Aorta (tissue), 5 donors: ENCODE measurements around the gene CFDP1. TPM values are rescaled to one million over a fixed set of nuclear protein-coding genes. Genes with fewer than 3 reads are reported as not detected.

Source experiments
- ATAC-seq: fragments of 200-7000 bp; cut with Tn5 transposase; one replicate; pipeline ENCODE4 v1.9.1; 2022; ENCODE audit warnings: moderate library complexity; ENCODE audit not compliant: low FRiP score
- DNase-seq, 2 donors: peaks; one replicate each; pipeline ENCODE4 v3.0.0-alpha.2; 2020
- H3K27ac ChIP-seq, 2 donors: one replicate each; pipeline ENCODE4 v1.5.1; 2013; ENCODE audit warnings: low read length in 2 of 2, mild to moderate bottlenecking in 2 of 2, moderate library complexity in 2 of 2, control low read depth in 1 of 2, inconsistent platforms in 1 of 2, low read depth in 1 of 2
- H3K27me3 ChIP-seq, 2 donors: one replicate each; pipeline ENCODE4 v1.6.1; 2013; ENCODE audit warnings: control low read depth in 1 of 2, low read length in 1 of 2, mild to moderate bottlenecking in 1 of 2, moderate library complexity in 1 of 2; ENCODE audit not compliant: insufficient read depth in 2 of 2, control insufficient read depth in 1 of 2
- H3K36me3 ChIP-seq, 2 donors: one replicate each; pipeline ENCODE4 v1.6.1; 2013; ENCODE audit warnings: control low read depth in 1 of 2, low read length in 1 of 2, mild to moderate bottlenecking in 1 of 2; ENCODE audit not compliant: insufficient read depth in 2 of 2, control insufficient read depth in 1 of 2
- H3K4me1 ChIP-seq, 2 donors: one replicate each; pipeline ENCODE4 v1.6.1; 2013; ENCODE audit warnings: low read length in 2 of 2, control low read depth in 1 of 2, mild to moderate bottlenecking in 1 of 2, moderate library complexity in 1 of 2; ENCODE audit not compliant: insufficient read depth in 2 of 2, control insufficient read depth in 1 of 2
- H3K4me3 ChIP-seq, 2 donors: one replicate each; pipeline ENCODE4 v1.5.1; 2013; ENCODE audit warnings: low read length in 2 of 2, control low read depth in 1 of 2, mild to moderate bottlenecking in 1 of 2
- H3K9me3 ChIP-seq: one replicate; pipeline ENCODE4 v1.6.1; 2013; ENCODE audit warnings: mild to moderate bottlenecking, low read length; ENCODE audit not compliant: control insufficient read depth
- WGBS, 2 donors: extraction: QIAGEN DNeasy Blood & Tissue Kit; methylation state at CpG; one replicate each; pipeline ENCODE4 v1.1.7; 2013; 5-methylcytosine and 5-hydroxymethylcytosine counted together
- intact Hi-C, 2 donors: fragments of 100-400 bp; cut with DNase I; formaldehyde crosslinking; loops; one replicate each; pipeline versions ENCODE4 v1.14.2 to v1.15.0; 2022
- polyA plus RNA-seq, 2 donors: library from polyadenylated mRNA; stranded (reverse); fragments of 200-250 nt; gene quantifications; one replicate each; pipeline ENCODE4 v1.2.3, GENCODE V29; 2013
- total RNA-seq, 2 donors: library from RNA; stranded (reverse); fragmentation: NEBNext Ultra II Directional; extraction: Animal tissue kit (Norgen Biotek cat#: 25700); gene quantifications; one replicate each; pipeline ENCODE4 v1.2.1, GENCODE V29; 2021
- donor health status: healthy with polysubstance abuse.
- donor health status: Bipolar disorder and iron deficiency.
- donor health status: DM: no; HTN: no; CAD: no.
- donor health status: DM: no; HTN: no; CAD: no.
- donor health status: DM: yes; HTN: yes; CAD: no.

The CFDP1 gene
- total and polyA plus RNA-seq, 4 donors, result 52.8 to 111 (median 57.5) TPM

DNA sequence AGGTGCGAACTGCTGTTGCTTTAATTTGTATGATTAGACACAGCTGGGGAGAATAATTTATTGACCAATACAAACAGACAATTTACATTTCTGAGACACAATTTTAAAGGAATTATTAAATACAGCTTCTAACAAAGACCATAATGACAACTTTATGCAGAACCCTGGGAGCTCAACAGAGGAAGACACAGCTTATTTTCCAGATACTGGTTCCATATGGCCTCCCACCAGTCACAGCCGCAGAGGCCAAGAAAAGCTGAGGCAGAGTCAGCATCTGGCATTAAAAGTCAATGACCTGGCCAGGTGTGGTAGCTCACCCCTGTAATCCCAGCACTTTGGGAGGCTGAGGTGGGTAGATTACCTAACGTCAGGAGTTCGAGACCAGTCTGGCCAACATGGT lies 115.8 kb downstream of the CFDP1 start:
- 92% methylated on average over 4 of the region's 4 CpGs for WGBS, 2 donors
- Histone ChIP-seq H3K4me1 (peaks cover 0 to 10% of the 10 kb centered on the region in 2 donors), H3K27me3 (no peaks in the 10 kb centered on the region), H3K36me3 (no peaks in the 10 kb centered on the region), H3K4me3 (no peak overlapping the region), H3K27ac (no peak overlapping the region), H3K9me3 (no peaks in the 10 kb centered on the region)
- DNase-seq (no peak), ATAC-seq (no peak)
- intact Hi-C loops, result no loop called here

DNA sequence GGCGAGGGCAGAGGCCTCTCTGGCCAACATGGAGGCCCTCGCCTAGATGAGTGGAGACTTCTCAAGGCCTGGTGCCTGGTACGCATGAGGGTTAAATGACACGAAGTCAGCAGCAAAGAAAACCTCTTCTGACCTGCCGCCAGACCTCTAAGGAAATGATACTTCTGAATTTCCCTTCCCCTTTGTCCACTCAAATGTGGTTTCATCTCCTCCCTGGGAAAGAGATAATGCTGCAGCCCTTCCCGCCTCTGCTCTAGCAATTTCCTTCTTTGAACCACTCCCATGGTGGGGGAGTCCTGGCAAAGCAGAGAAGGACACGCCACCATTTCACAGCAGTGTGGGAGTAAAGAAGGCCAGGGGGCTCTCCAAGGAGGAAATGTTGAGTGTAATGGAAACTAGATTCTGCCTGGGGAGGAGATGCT lies 116.2 kb downstream of the CFDP1 start:
- intact Hi-C loops, result no loop called here
- no peaks in the 10 kb centered on the region for H3K36me3 ChIP-seq
- no peaks in the 10 kb centered on the region for H3K9me3 ChIP-seq
- DNase-seq (no peak), ATAC-seq (no peak)
- H3K27ac ChIP-seq, result no peak overlapping the region
- 88 to 93% methylated on average over 7 of the region's 7 CpGs for WGBS, 2 donors
- no peaks in the 10 kb centered on the region for H3K27me3 ChIP-seq
- peaks cover 0 to 12% of the 10 kb centered on the region in 2 donors for H3K4me1 ChIP-seq
- H3K4me3 ChIP-seq, result no peak overlapping the region

DNA sequence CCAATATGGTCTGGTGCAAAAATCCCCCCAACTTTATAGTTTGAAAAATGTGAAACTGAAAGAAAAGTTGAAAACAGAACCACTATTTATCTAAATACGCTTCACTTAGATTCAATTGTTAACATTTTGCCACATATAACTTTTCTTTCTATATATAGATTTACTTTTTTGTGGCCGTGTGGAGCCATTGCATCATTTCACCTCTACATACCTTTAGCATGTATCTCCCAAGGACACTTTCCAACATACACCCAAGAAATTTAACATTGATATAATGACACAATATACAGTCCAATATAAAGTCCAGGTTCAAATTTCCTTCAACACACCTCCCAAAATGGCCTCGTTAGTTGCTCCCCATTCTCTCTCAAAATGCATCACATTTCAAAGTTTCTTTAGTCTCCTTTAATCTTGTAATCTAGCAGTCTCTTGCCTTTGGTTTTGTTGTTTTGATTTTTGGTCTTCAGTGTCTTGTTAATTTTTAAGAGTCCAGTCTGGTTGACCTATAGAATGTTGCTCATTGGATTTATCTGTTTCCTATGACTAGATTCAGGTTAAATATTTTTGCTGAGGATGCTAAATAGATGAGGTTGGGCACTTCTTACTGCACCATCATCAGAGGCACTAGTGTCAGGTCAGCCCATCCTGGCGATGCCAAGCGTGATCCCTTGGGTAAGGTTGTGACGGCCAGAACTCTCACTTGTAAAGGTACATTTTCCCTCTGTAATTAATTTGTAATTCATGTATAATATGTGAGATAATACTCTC lies 117.6 kb downstream of the CFDP1 start:
- Histone ChIP-seq H3K27me3 (no peaks in the 10 kb centered on the region), H3K4me3 (no peak overlapping the region), H3K4me1 (peaks cover 3 to 23% of the 10 kb centered on the region in 2 donors), H3K27ac (no peak overlapping the region), H3K36me3 (no peaks in the 10 kb centered on the region), H3K9me3 (no peaks in the 10 kb centered on the region)
- no peak for ATAC-seq
- 96% methylated on average over 6 of the region's 6 CpGs for WGBS, 2 donors
- no peak for DNase-seq
- intact Hi-C loops, result no loop called here

DNA sequence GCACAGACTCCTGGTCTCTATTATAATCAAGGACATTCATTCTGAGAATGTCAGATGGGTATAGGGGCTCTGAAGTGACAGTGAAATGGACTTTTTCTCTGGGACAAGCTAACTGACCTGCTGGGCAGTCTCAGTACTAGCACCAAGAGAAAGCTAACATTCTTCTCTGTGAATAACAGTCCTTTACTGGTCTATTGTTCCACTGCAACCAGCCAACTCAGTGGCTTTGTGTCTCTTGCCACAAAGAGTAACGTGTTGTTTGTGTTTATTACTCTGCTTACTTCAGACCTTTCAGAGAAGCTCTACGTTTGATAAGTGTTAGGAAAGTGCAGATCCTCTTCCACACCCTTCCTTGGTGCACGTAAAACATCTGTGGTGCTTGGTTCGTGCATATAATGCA lies 120.4 kb downstream of the CFDP1 start:
- Histone ChIP-seq H3K4me3 (no peak overlapping the region), H3K9me3 (no peaks in the 10 kb centered on the region), H3K27me3 (no peaks in the 10 kb centered on the region), H3K36me3 (no peaks in the 10 kb centered on the region), H3K27ac (peak overlapping the region in 1 of 2 donors; percentile 17), H3K4me1 (peaks cover 3 to 14% of the 10 kb centered on the region in 2 donors)
- intact Hi-C loops, result loop anchor here in 1 of 2 donors (5.0 kb wide), 1 partner anchor 74 kb away; no protein-coding TSS in a partner anchor
- no peak for DNase-seq
- 79 to 85% methylated on average over 4 of the region's 4 CpGs for WGBS, 2 donors
- no peak for ATAC-seq

DNA sequence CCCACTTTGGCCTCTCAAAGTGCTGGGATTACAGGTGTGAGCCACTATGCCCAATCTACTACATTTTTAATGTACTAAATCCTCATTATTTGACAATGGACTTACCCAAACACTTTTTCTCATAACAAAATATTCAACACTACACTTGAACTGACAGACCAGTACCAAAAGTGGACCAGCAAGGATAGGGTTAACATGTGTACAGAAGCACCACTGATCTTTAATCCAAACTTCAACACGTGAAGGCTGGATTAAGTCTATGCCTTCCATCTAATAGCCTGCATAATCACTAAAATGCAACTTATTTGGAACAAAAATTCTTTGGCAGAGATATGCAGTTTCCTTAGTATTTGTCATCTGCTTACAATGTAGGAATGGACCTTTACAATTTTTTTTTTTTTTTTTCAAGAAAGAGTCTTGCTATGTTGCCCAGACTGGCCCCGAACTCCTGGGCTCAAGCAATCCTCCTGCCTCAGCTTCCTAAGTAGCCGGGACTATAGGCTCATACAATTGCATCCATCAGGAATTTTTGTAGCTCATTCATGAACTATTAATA lies 121.8 kb downstream of the CFDP1 start:
- H3K27ac ChIP-seq, result peak overlapping the region; percentile 76 to 82
- 12 to 15% methylated on average over 3 of the region's 3 CpGs for WGBS, 2 donors

DNA sequence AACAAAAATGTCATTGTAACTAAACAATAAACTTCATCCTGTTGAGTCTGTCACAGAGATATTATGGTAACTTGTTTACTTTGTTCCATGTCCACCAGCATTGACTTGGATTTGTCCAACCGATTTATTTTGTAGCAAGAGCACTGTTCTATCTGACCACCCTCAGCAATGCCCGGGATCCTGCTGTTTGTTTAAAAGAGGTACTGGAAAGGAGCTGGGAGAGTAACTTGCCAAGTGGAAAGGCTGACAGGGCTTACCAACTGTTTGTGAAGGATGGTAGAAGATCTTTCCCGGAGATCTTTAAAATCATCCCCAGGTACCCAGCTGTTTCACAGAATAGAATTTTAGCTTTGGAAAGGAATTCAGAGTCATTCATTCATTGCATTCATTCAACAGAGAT lies 122.8 kb downstream of the CFDP1 start:
- peak overlapping the region in 1 of 2 donors; percentile 78 for H3K27ac ChIP-seq
- H3K9me3 ChIP-seq, result no peaks in the 10 kb centered on the region
- H3K27me3 ChIP-seq, result no peaks in the 10 kb centered on the region
- DNase-seq (no peak), ATAC-seq (no peak)
- WGBS, 2 donors, result 8 to 14% methylated on average over 3 of the region's 3 CpGs
- H3K36me3 ChIP-seq, result no peaks in the 10 kb centered on the region
- no peak overlapping the region for H3K4me3 ChIP-seq
- intact Hi-C loops, result loop anchor here in 1 of 2 donors (5.0 kb wide), 1 partner anchor 77 kb away; no protein-coding TSS in a partner anchor
- H3K4me1 ChIP-seq, result peaks cover 3 to 19% of the 10 kb centered on the region in 2 donors

More for the DNA sequence above, 121.8 kb downstream of the CFDP1 start:
- Histone ChIP-seq H3K4me1 (peaks cover 3 to 14% of the 10 kb centered on the region in 2 donors), H3K27me3 (no peaks in the 10 kb centered on the region), H3K4me3 (no peak overlapping the region), H3K36me3 (no peaks in the 10 kb centered on the region), H3K9me3 (no peaks in the 10 kb centered on the region)
- intact Hi-C loops, result loop anchor here in 1 of 2 donors (5.0 kb wide), 1 partner anchor 76 kb away; no protein-coding TSS in a partner anchor
- DNase-seq, result no peak
- ATAC-seq, result no peak

DNA sequence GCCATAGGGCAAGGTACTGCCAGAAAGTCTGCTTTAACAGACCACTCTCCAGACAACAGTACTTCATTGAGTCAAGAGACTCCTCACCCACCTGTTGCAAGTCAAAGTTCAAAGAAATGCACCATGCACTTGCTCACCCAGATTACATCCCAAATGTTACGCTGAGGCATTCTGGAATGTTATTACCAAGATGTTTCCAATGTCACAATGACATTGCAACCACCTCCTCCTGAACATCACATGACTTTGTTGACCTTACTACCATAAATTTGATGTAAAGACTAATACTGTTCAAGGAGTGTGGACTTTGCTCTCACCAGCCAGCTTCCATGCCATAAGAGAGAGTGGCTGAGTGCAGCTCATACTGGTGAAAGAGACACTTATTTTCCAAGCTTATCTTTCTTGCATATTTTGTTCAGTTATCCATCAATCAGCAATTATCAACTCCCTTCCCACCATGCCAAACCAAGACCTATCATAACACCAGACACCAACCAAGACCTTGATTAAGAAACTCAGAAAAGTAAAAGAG lies 123.3 kb downstream of the CFDP1 start:
- DNase-seq (no peak), ATAC-seq (no peak)
- no peak overlapping the region for H3K27ac ChIP-seq
- H3K4me3 ChIP-seq, result no peak overlapping the region
- H3K9me3 ChIP-seq, result no peaks in the 10 kb centered on the region
- no peaks in the 10 kb centered on the region for H3K36me3 ChIP-seq
- H3K4me1 ChIP-seq, result peaks cover 3 to 19% of the 10 kb centered on the region in 2 donors
- WGBS, 2 donors, result 97 to 100% methylated on average over 1 of the region's 1 CpG
- no peaks in the 10 kb centered on the region for H3K27me3 ChIP-seq
- intact Hi-C loops, result loop anchor here (5.0 kb wide), 5 partner anchors 32 to 77 kb away; partner anchors contain the start of gene BCAR1 (in 1 of the 2)

DNA sequence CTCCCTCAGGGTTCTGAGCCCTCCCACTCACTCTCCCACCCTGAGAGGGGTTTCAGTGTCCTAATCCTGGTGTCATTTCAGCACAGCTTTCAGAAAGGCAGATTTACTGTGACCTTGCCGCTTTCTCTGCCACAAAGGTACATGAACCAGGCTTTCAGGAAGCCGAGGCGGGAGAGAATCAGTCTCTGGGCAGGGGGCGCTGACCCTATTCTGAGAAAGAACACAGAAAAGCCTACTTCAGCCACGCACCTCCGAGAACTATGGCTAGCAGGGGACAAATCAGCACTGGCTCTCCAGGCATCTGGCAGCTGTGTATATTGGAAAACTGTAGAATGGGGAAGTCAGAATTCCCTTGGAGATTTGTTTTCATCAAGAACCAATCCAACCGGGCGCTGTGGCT lies 124.1 kb downstream of the CFDP1 start:
- intact Hi-C loops, result loop anchor here (5.0 kb wide), 4 partner anchors 33 to 73 kb away; partner anchors contain the start of gene BCAR1 (in 1 of the 2)
- ATAC-seq, result no peak
- no peak overlapping the region for H3K4me3 ChIP-seq
- 91 to 96% methylated on average over 8 of the region's 8 CpGs for WGBS, 2 donors
- H3K9me3 ChIP-seq, result no peaks in the 10 kb centered on the region
- no peaks in the 10 kb centered on the region for H3K36me3 ChIP-seq
- no peak for DNase-seq
- H3K4me1 ChIP-seq, result peaks cover 7 to 19% of the 10 kb centered on the region in 2 donors
- no peak overlapping the region for H3K27ac ChIP-seq
- no peaks in the 10 kb centered on the region for H3K27me3 ChIP-seq
